Suprapubic skin (tissue), 4 donors: ENCODE data around the gene OR1A1. TPM values are rescaled to one million over a fixed set of nuclear protein-coding genes. Genes with fewer than 3 reads are reported as not detected.
"Not testable (repeated sequence)": the region's sequence is repeated elsewhere in the genome, so short reads cannot be mapped to it uniquely, and the experiment has no call there.

Experiments
- DNase-seq, 2 donors: peaks; one replicate each; pipeline ENCODE4 v3.0.0-alpha.2; 2019; ENCODE audit warnings: low spot score in 2 of 2
- H3K27ac ChIP-seq: fragments of 200-600 bp; sonication (generic); one replicate; pipeline ENCODE4 v1.5.1; 2019
- H3K27me3 ChIP-seq: fragments of 200-600 bp; sonication (generic); one replicate; pipeline ENCODE4 v1.5.1; 2019
- H3K36me3 ChIP-seq: fragments of 200-600 bp; sonication (generic); one replicate; pipeline ENCODE4 v1.5.1; 2019
- H3K4me1 ChIP-seq: fragments of 200-600 bp; sonication (generic); one replicate; pipeline ENCODE4 v1.5.1; 2019
- H3K4me3 ChIP-seq: fragments of 200-600 bp; sonication (generic); one replicate; pipeline ENCODE4 v1.5.1; 2019; ENCODE audit warnings: mild to moderate bottlenecking
- H3K9me3 ChIP-seq: fragments of 200-600 bp; sonication (generic); one replicate; pipeline ENCODE4 v1.5.1; 2019
- CTCF ChIP-seq, 2 donors: fragments of 200-600 bp in 1 of 2; fragments of 450-650 bp in 1 of 2; sonication (generic) in 1 of 2; IDR thresholded peaks; one replicate each; pipeline ENCODE4 v1.5.1; 2016 to 2019; ENCODE audit warnings: antibody characterized with exemption in 2 of 2, mild to moderate bottlenecking in 1 of 2, moderate library complexity in 1 of 2
- EP300 ChIP-seq: sonication (generic); formaldehyde crosslinking; IDR thresholded peaks from one replicate; pipeline ENCODE4 v1.6.1; 2017; ENCODE audit warnings: antibody characterized with exemption
- POLR2A ChIP-seq, 2 donors: fragments of 450-650 bp; IDR thresholded peaks; one replicate each; pipeline ENCODE4 v1.6.1; 2017; ENCODE audit warnings: antibody characterized with exemption in 2 of 2, mild to moderate bottlenecking in 2 of 2, moderate library complexity in 2 of 2
- POLR2AphosphoS5 ChIP-seq, 3 donors: sonication (generic); formaldehyde crosslinking; IDR thresholded peaks; one replicate each; pipeline ENCODE4 v1.6.1; 2017; ENCODE audit warnings: antibody characterized with exemption in 3 of 3
- WGBS: methylation state at CpG from one replicate; pipeline ENCODE4 v1.1.5; 2018; 5-methylcytosine and 5-hydroxymethylcytosine counted together
- total RNA-seq, 4 donors: library from RNA; depleted of rRNA; stranded (reverse); fragments of >200 nt; gene quantifications; one replicate each; pipeline ENCODE4 v1.1.0, GENCODE V29; 2016

Gene OR1A1
- total RNA-seq, 4 donors from 2014 or later: 0.21 TPM; not detected in 3

GRCh38 chr17:3249013-3249412 is 41.5 kb downstream of the OR1A1 start:
- not testable (repeated sequence) for H3K36me3 ChIP-seq, H3K4me1 ChIP-seq, H3K4me3 ChIP-seq, H3K27ac ChIP-seq, H3K9me3 ChIP-seq, H3K27me3 ChIP-seq, DNase-seq
- 100% methylated on average over 1 of the region's 2 CpGs for WGBS

GRCh38 chr17:3256575-3256974 is 49.1 kb downstream of the OR1A1 start:
- 91% methylated on average over 8 of the region's 8 CpGs for WGBS
- H3K36me3 ChIP-seq: no peaks in the 10 kb centered on the region
- no peak overlapping the region for H3K27ac ChIP-seq
- H3K27me3 ChIP-seq: peaks cover 3% of the 10 kb centered on the region
- no peak for DNase-seq
- no peaks in the 10 kb centered on the region for H3K4me1 ChIP-seq
- no peak overlapping the region for H3K4me3 ChIP-seq
- TF ChIP-seq POLR2AphosphoS5 (IDR thresholded peaks at IDR 0.05) (no peak), POLR2A (IDR thresholded peaks at IDR 0.05) (no peak), CTCF (IDR thresholded peaks at IDR 0.05) (no peak), EP300 (no peak)
- no peaks in the 10 kb centered on the region for H3K9me3 ChIP-seq

- no peak for TF ChIP-seq POLR2A (IDR thresholded peaks at IDR 0.05)
- no peak for TF ChIP-seq EP300
- no peak for TF ChIP-seq CTCF (IDR thresholded peaks at IDR 0.05)
- no peak for TF ChIP-seq POLR2AphosphoS5 (IDR thresholded peaks at IDR 0.05)
- WGBS: 57% methylated on average over 1 of the region's 1 CpG
These were observed 52.7 kb downstream of the OR1A1 start for GRCh38 chr17:3260163-3260562.

GRCh38 chr17:3260600-3260999 is 53.1 kb downstream of the OR1A1 start:
- Histone ChIP-seq H3K27ac (no peak overlapping the region), H3K36me3 (no peaks in the 10 kb centered on the region), H3K27me3 (peaks cover 9% of the 10 kb centered on the region), H3K9me3 (no peaks in the 10 kb centered on the region), H3K4me1 (no peaks in the 10 kb centered on the region), H3K4me3 (no peak overlapping the region)
- 70% methylated on average over 13 of the region's 13 CpGs for WGBS
- TF ChIP-seq POLR2AphosphoS5 (IDR thresholded peaks at IDR 0.05): no peak
- no peak for TF ChIP-seq CTCF (IDR thresholded peaks at IDR 0.05)
- no peak for TF ChIP-seq POLR2A (IDR thresholded peaks at IDR 0.05)
- TF ChIP-seq EP300: no peak
- DNase-seq: no peak

More at GRCh38 chr17:3260163-3260562, 52.7 kb downstream of the OR1A1 start:
- no peaks in the 10 kb centered on the region for H3K9me3 ChIP-seq
- no peak for DNase-seq
- H3K27me3 ChIP-seq: peaks cover 9% of the 10 kb centered on the region
- no peak overlapping the region for H3K4me3 ChIP-seq
- H3K36me3 ChIP-seq: no peaks in the 10 kb centered on the region
- H3K27ac ChIP-seq: no peak overlapping the region
- no peaks in the 10 kb centered on the region for H3K4me1 ChIP-seq

Other genes starting within 250 kb of the OR1A1 start
- gene OR1D5, start 144.1 kb upstream of the OR1A1 start, total RNA-seq: not detected
- not detected for gene OR1D2, start 103.2 kb upstream of the OR1A1 start, total RNA-seq
- not detected for gene OR1G1, start 80.1 kb upstream of the OR1A1 start, total RNA-seq
- gene OR1A2, start 10.1 kb upstream of the OR1A1 start, total RNA-seq: not detected
- not detected for gene OR3A1, start 90.7 kb downstream of the OR1A1 start, total RNA-seq
- gene OR3A2, start 178.6 kb downstream of the OR1A1 start, total RNA-seq: 1 to 10 TPM in 1 of 4 donors, not detected in 3; 1.4 TPM
- gene OR1E1, start 190.7 kb downstream of the OR1A1 start, total RNA-seq: not detected
- gene OR3A3, start 203.7 kb downstream of the OR1A1 start, total RNA-seq: not detected
- 1 to 10 TPM in 1 of 4 donors, not detected in 3; 2.1 TPM for gene OR1E2, start 226.2 kb downstream of the OR1A1 start, total RNA-seq